KMS-11 (cell line): ENCODE results near the gene MKRN3.

Experiments
- H2AFZ ChIP-seq: fragments of 200-600 bp; sonication (generic); 2 replicates; pipeline ENCODE4 v1.6.1; 2016; ENCODE audit warnings: antibody characterized with exemption, mixed run types, low read depth
- H3K27ac ChIP-seq: fragments of 200-600 bp; sonication (generic); 2 replicates; pipeline ENCODE4 v1.6.1; 2016; ENCODE audit warnings: mild to moderate bottlenecking, mixed run types
- H3K27me3 ChIP-seq: fragments of 200-600 bp; sonication (generic); 2 replicates; pipeline ENCODE4 v1.6.1; 2017; ENCODE audit warnings: mild to moderate bottlenecking, low read depth, mixed run types, moderate library complexity; ENCODE audit not compliant: insufficient read depth
- H3K36me3 ChIP-seq: fragments of 200-600 bp; sonication (generic); 2 replicates; pipeline ENCODE4 v1.6.1; 2017; ENCODE audit warnings: mild to moderate bottlenecking, mixed run types; ENCODE audit not compliant: insufficient read depth
- H3K4me1 ChIP-seq: fragments of 200-600 bp; sonication (generic); 2 replicates; pipeline ENCODE4 v1.6.1; 2016; ENCODE audit warnings: mild to moderate bottlenecking, low read depth, mixed run types; ENCODE audit not compliant: poor library complexity, severe bottlenecking
- H3K4me2 ChIP-seq: fragments of 200-600 bp; sonication (generic); 2 replicates; pipeline ENCODE4 v1.7.0; 2016; ENCODE audit warnings: mild to moderate bottlenecking, mixed run types
- H3K4me3 ChIP-seq: fragments of 200-600 bp; sonication (generic); IDR thresholded peaks from 2 replicates; pipeline ENCODE4 v1.6.1; 2017; ENCODE audit warnings: low read depth, low read length, mixed read lengths; ENCODE audit not compliant: insufficient read depth
- H3K79me2 ChIP-seq: fragments of 200-600 bp; sonication (generic); 2 replicates; pipeline ENCODE4 v1.6.1; 2016; ENCODE audit warnings: low read depth, mixed run types; ENCODE audit not compliant: insufficient read depth
- H3K9ac ChIP-seq: fragments of 200-600 bp; sonication (generic); 2 replicates; pipeline ENCODE4 v1.6.1; 2016; ENCODE audit warnings: mild to moderate bottlenecking, mixed run types
- H4K20me1 ChIP-seq: fragments of 200-600 bp; sonication (generic); 2 replicates; pipeline ENCODE4 v1.6.1; 2016; ENCODE audit warnings: mild to moderate bottlenecking, mixed run types; ENCODE audit not compliant: insufficient read depth
- CTCF ChIP-seq: fragments of 200-600 bp; sonication (generic); conservative IDR thresholded peaks from 2 replicates; pipeline ENCODE4 v1.6.1; 2017; ENCODE audit warnings: low read depth, mild to moderate bottlenecking, antibody characterized with exemption, low read length, moderate library complexity, mixed read lengths

The MKRN3 gene

DNA sequence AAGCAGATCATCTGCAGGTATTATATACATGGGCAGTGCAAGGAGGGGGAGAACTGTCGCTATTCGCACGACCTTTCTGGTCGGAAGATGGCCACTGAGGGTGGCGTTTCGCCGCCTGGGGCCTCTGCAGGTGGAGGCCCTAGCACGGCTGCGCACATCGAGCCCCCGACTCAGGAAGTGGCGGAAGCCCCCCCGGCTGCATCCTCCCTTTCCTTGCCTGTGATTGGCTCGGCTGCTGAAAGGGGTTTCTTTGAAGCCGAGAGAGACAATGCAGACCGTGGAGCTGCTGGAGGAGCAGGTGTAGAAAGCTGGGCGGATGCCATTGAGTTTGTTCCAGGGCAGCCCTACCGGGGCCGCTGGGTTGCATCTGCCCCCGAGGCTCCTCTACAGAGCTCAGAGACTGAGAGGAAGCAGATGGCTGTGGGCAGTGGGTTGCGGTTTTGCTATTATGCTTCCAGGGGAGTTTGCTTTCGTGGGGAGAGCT, 639 bp downstream of the MKRN3 start:
- Histone ChIP-seq H2AFZ (peak overlapping the region; percentile 87; the same call in 1 of the 2 replicates), H3K4me3 (no peak overlapping the region), H3K9ac (peak overlapping the region; percentile 97), H3K4me1 (peaks cover 11% of the 10 kb centered on the region), H3K4me2 (peak overlapping the region; percentile 58), H4K20me1 (peaks cover 8% of the 10 kb centered on the region; the same call in 1 of the 2 replicates), H3K36me3 (no peaks in the 10 kb centered on the region), H3K27ac (peak overlapping the region; percentile 91), H3K27me3 (no peaks in the 10 kb centered on the region), H3K79me2 (peaks cover 53% of the 10 kb centered on the region)
- TF ChIP-seq CTCF, result no peak

- Histone ChIP-seq H3K27me3 (no peaks in the 10 kb centered on the region), H3K4me3 (no peak overlapping the region), H3K4me2 (peak overlapping the region; percentile 58), H3K79me2 (peaks cover 55% of the 10 kb centered on the region), H3K9ac (peak overlapping the region; percentile 97; the same call in 1 of the 2 replicates), H4K20me1 (peaks cover 8% of the 10 kb centered on the region; the same call in 1 of the 2 replicates), H2AFZ (no peak overlapping the region), H3K36me3 (no peaks in the 10 kb centered on the region), H3K4me1 (peaks cover 11% of the 10 kb centered on the region), H3K27ac (no peak overlapping the region)
- no peak for TF ChIP-seq CTCF
Measured at GRCh38 chr15:23566651-23567050, 1.2 kb downstream of the MKRN3 start.

- Histone ChIP-seq H4K20me1 (peaks cover 8% of the 10 kb centered on the region; the same call in 1 of the 2 replicates), H3K27me3 (no peaks in the 10 kb centered on the region), H3K27ac (no peak overlapping the region), H3K4me1 (peaks cover 11% of the 10 kb centered on the region), H3K9ac (no peak overlapping the region), H2AFZ (no peak overlapping the region), H3K4me2 (no peak overlapping the region), H3K36me3 (no peaks in the 10 kb centered on the region), H3K4me3 (no peak overlapping the region), H3K79me2 (peaks cover 67% of the 10 kb centered on the region)
- no peak for TF ChIP-seq CTCF
Measured at GRCh38 chr15:23567921-23568320, 2.4 kb downstream of the MKRN3 start.

DNA sequence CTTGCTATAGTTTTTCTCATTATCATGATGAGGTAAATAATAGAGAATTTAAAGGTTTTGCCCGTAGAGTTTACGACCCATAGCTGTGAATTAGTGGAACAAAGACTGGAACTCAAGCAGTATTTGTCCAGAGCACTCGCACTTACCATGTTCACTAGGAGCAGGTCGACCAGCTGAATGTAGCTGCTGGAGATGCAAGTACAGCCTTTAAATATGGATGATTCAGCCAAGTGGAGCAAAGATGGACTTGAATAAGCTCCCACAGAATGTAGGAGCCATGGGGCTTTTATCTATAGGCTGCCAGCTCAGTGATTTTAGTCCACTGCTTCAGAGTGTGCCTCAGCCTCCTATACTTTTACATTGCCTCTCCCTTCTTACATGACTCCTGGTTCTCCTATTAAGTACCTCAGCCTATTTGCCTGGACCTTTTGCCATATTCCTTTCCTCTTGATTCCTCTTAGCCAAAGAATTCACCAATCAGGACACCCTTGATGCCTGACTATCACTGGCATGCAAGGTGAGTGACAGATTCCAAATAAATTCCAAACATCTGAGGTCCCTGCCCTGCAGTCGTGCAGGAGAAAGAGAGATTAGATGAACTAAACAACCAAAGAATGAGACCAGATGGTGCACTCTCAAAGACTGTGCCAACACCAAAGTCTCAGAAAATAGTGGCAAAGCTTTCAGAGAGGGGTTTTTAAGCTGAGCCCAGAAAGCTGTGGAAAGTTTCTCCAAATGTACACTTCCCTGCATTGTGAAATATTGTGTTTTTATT, 3.9 kb downstream of the MKRN3 start:
- Histone ChIP-seq H2AFZ (no peak overlapping the region), H3K4me1 (peaks cover 11% of the 10 kb centered on the region), H3K4me2 (no peak overlapping the region), H3K79me2 (peaks cover 78% of the 10 kb centered on the region), H3K27me3 (no peaks in the 10 kb centered on the region), H4K20me1 (peaks cover 8% of the 10 kb centered on the region; the same call in 1 of the 2 replicates), H3K9ac (no peak overlapping the region), H3K4me3 (no peak overlapping the region), H3K27ac (no peak overlapping the region), H3K36me3 (no peaks in the 10 kb centered on the region)
- TF ChIP-seq CTCF, result no peak
